ENCODE measurements around the gene CLCN7.

- TF ChIP-seq, protein P1, sequence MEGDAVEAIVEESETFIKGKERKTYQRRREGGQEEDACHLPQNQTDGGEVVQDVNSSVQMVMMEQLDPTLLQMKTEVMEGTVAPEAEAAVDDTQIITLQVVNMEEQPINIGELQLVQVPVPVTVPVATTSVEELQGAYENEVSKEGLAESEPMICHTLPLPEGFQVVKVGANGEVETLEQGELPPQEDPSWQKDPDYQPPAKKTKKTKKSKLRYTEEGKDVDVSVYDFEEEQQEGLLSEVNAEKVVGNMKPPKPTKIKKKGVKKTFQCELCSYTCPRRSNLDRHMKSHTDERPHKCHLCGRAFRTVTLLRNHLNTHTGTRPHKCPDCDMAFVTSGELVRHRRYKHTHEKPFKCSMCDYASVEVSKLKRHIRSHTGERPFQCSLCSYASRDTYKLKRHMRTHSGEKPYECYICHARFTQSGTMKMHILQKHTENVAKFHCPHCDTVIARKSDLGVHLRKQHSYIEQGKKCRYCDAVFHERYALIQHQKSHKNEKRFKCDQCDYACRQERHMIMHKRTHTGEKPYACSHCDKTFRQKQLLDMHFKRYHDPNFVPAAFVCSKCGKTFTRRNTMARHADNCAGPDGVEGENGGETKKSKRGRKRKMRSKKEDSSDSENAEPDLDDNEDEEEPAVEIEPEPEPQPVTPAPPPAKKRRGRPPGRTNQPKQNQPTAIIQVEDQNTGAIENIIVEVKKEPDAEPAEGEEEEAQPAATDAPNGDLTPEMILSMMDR (IDR thresholded peaks at IDR 0.05; ENCODE audit: low read depth, low read length) = no peak
- TF ChIP-seq EZH2phosphoT487 (IDR thresholded peaks at IDR 0.05; ENCODE audit: low read depth) = no peak
Measured at GRCh38 chr16:1465567-1465915, 9.3 kb downstream of the CLCN7 start.

Data from OCI-LY3 (cell line).